Measurements from ENCODE around the gene LRBA.
A peak's percentile ranks its signal among the peaks of the same experiment; 100 is the strongest.

The LRBA gene

DNA sequence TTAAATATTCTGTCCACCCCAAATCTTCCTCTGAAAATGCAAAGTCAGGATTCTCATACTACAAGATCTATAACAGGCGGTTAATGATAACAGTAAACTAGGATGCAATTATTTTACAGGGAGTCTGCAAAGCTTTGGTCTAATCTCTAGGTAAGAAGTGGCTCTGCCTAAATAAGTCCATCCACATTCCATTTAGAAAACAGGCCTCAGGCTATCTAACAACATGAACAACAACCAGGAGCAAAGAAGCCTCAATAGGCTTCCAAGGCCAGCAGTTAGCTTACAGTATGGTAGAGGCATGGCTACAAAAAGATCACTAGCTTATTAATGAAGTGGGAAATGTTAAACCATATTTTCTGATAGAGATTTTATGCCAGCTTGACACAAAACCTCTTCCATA, 426.8 kb downstream of the LRBA start:
- DNase-seq (ENCODE audit: extremely low read depth, low read depth) = no peak
- no peak overlapping the region for H3K4me3 ChIP-seq (replicated peaks; ENCODE audit: low read depth, low read length)
- TF ChIP-seq, protein P1, sequence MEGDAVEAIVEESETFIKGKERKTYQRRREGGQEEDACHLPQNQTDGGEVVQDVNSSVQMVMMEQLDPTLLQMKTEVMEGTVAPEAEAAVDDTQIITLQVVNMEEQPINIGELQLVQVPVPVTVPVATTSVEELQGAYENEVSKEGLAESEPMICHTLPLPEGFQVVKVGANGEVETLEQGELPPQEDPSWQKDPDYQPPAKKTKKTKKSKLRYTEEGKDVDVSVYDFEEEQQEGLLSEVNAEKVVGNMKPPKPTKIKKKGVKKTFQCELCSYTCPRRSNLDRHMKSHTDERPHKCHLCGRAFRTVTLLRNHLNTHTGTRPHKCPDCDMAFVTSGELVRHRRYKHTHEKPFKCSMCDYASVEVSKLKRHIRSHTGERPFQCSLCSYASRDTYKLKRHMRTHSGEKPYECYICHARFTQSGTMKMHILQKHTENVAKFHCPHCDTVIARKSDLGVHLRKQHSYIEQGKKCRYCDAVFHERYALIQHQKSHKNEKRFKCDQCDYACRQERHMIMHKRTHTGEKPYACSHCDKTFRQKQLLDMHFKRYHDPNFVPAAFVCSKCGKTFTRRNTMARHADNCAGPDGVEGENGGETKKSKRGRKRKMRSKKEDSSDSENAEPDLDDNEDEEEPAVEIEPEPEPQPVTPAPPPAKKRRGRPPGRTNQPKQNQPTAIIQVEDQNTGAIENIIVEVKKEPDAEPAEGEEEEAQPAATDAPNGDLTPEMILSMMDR (IDR thresholded peaks at IDR 0.05; ENCODE audit: low read depth, low read length, missing control alignments) = no peak

DNA sequence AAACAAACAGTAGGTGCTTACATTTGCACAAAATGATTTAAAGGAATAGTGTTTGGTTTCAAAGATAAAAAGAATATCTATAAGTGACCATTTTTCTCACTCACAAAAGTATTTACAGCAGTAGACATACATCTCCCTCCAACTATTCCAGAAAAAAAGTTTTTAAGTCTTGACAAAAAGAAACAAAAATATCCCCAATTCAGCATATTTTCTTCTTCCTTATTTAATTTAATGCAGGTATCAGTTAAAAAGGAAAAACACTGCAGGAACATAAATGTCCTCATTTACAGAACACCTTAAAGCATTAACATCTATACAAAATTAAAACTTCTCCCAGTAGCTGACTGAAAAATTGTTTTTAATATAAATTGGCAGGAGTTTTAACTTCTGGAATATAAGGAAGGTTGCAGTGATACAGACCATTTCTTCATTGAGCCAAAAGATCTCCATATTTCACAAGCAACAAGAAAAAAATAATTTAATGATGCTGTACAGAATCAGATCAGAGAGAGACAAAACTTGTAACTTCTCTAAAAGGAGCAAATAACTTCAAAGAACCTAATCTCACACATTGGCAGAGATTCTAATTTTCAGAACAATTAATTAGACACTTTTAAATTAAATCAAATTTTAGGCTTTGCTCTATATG, 428.8 kb downstream of the LRBA start:
- no peak for DNase-seq (ENCODE audit: extremely low read depth, low read depth)
- H3K4me3 ChIP-seq (replicated peaks; ENCODE audit: low read depth, low read length) = no peak overlapping the region
- TF ChIP-seq, protein P1 (IDR thresholded peaks at IDR 0.05; ENCODE audit: low read depth, low read length, missing control alignments) = no peak

DNA sequence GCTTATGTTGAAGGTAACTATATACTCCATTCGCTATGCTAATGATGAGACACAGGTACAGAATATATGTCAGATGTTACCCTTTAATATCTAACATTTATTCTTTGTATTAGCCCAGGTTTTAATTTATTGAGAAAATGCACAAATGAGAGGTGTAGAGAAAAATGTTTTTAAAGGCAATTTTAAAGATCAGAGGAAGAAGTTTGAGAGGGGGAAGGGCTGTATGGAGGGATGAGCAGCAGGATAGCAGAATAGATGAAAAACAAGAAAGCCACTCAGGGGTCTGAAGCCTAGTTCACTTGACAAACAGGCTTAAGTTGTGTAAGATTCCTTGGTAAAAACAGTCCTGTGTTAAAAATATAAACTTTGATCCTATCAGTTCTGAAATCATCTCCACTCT, 429.5 kb downstream of the LRBA start:
- DNase-seq (ENCODE audit: extremely low read depth, low read depth) = no peak
- TF ChIP-seq, protein P1 (IDR thresholded peaks at IDR 0.05; ENCODE audit: low read depth, low read length, missing control alignments) = no peak
- H3K4me3 ChIP-seq (replicated peaks; ENCODE audit: low read depth, low read length) = no peak overlapping the region

GRCh38 chr4:150584111-150584915, 430.8 kb downstream of the LRBA start:
- H3K4me3 ChIP-seq (replicated peaks; ENCODE audit: low read depth, low read length) = no peak overlapping the region; the same call in 1 of the 2 replicates
- TF ChIP-seq, protein P1 (IDR thresholded peaks at IDR 0.05; ENCODE audit: low read depth, low read length, missing control alignments) = no peak
- no peak for DNase-seq (ENCODE audit: extremely low read depth, low read depth)

DNA sequence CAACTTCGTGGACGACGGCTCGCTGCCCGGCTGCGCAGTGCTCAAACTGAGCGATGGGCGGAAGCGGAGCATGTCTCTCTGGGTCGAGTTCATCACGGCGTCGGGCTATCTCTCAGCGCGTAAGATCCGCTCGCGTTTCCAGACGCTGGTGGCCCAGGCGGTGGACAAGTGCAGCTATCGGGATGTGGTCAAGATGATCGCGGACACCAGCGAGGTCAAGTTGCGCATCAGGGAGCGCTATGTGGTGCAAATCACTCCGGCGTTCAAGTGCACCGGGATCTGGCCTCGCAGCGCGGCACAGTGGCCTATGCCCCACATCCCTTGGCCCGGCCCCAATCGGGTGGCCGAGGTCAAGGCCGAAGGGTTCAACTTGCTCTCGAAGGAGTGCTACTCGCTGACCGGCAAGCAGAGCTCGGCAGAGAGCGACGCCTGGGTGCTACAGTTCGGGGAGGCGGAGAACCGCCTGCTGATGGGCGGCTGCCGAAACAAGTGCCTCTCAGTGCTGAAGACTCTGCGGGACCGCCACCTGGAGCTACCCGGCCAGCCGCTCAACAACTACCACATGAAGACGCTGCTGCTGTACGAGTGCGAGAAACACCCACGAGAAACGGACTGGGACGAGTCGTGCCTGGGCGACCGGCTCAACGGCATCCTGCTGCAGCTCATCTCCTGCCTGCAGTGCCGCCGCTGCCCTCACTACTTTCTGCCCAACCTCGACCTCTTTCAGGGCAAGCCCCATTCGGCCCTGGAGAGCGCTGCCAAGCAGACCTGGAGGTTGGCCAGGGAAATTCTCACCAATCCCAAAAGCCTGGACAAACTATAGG, 431.6 kb downstream of the LRBA start:
- TF ChIP-seq, protein P1 (IDR thresholded peaks at IDR 0.05; ENCODE audit: low read depth, low read length, missing control alignments) = no peak
- no peak for DNase-seq (ENCODE audit: extremely low read depth, low read depth)
- H3K4me3 ChIP-seq (replicated peaks; ENCODE audit: low read depth, low read length) = peak overlapping the region; percentile 34

DNA sequence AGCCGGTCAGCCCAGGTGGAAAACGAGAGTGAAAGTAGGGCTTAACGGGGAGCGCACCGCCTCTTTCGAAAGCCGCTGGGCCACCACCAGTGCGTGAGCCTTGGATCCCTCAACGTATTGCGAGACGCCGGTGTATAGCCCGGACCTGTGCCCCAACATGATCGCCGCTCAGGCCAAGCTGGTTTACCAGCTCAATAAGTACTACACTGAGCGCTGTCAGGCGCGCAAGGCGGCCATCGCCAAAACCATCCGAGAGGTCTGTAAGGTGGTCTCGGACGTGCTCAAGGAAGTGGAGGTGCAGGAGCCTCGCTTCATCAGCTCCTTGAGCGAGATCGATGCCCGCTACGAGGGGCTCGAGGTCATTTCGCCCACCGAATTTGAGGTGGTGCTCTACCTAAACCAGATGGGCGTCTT, 432.2 kb downstream of the LRBA start:
- TF ChIP-seq, protein P1 (IDR thresholded peaks at IDR 0.05; ENCODE audit: low read depth, low read length, missing control alignments) = no peak
- no peak for DNase-seq (ENCODE audit: extremely low read depth, low read depth)
- H3K4me3 ChIP-seq (replicated peaks; ENCODE audit: low read depth, low read length) = peak overlapping the region; percentile 34
